Fibroblast of skin of right biceps (primary cell): ENCODE measurements around the gene MAP3K19.

ENCODE experiments used
- DNase-seq: peaks from one replicate; pipeline ENCODE4 v3.0.0-alpha.2; 2013

The MAP3K19 gene

GRCh38 chr2:134919341-134920210, 127.7 kb downstream of the MAP3K19 start:
- DNase-seq = peak; percentile 30

- DNase-seq = peak; percentile 99
Observed at GRCh38 chr2:134918526-134919340, 128.5 kb downstream of the MAP3K19 start, which contains the start of gene CCNT2. Gene CCNT2, plus strand, starts transcription at chr2:134918822. Its CDS starts 33 bp downstream, at chr2:134918855.

GRCh38 chr2:134917888-134918525, 129.2 kb downstream of the MAP3K19 start:
- no peak for DNase-seq

- no peak for DNase-seq
Observed at GRCh38 chr2:134917360-134917865, 129.8 kb downstream of the MAP3K19 start.
